NCI-H2196 (cell line): ENCODE results near the gene IL16.

Source experiments
- DNase-seq: peaks from one replicate; lab custom pipeline; 2025; ENCODE audit not compliant: unreplicated experiment; lab: John Stamatoyannopoulos, UW

Gene IL16

GRCh38 chr15:81254277-81254915 is 57.7 kb downstream of the IL16 start:
- no peak for DNase-seq

- DNase-seq: no peak
Measured at GRCh38 chr15:81254916-81255290, 58.2 kb downstream of the IL16 start.

- no peak for DNase-seq
Measured at GRCh38 chr15:81255315-81255957, 58.8 kb downstream of the IL16 start.

GRCh38 chr15:81255958-81256320 is 59.3 kb downstream of the IL16 start:
- DNase-seq: no peak

GRCh38 chr15:81256916-81257315 is 60.2 kb downstream of the IL16 start:
- DNase-seq: peak; percentile 7

- no peak for DNase-seq
Measured at GRCh38 chr15:81257435-81257834, 60.8 kb downstream of the IL16 start.

- DNase-seq: no peak
Measured at GRCh38 chr15:81258455-81258854, 61.8 kb downstream of the IL16 start.

GRCh38 chr15:81259760-81260298 is 63.1 kb downstream of the IL16 start:
- no peak for DNase-seq

GRCh38 chr15:81261172-81261811 is 64.6 kb downstream of the IL16 start:
- DNase-seq: no peak

GRCh38 chr15:81263477-81263876 is 66.8 kb downstream of the IL16 start:
- DNase-seq: no peak

GRCh38 chr15:81264072-81264857 is 67.6 kb downstream of the IL16 start:
- no peak for DNase-seq

GRCh38 chr15:81265256-81265943 is 68.7 kb downstream of the IL16 start:
- no peak for DNase-seq

GRCh38 chr15:81265944-81266775 is 69.5 kb downstream of the IL16 start:
- DNase-seq: peak; percentile 71

GRCh38 chr15:81268340-81268739 is 71.7 kb downstream of the IL16 start:
- DNase-seq: no peak

GRCh38 chr15:81268881-81269601 is 72.4 kb downstream of the IL16 start:
- no peak for DNase-seq

GRCh38 chr15:81270188-81270587 is 73.5 kb downstream of the IL16 start:
- DNase-seq: no peak

GRCh38 chr15:81270781-81271491 is 74.3 kb downstream of the IL16 start:
- DNase-seq: no peak

- DNase-seq: no peak
Measured at GRCh38 chr15:81271761-81272644, 75.3 kb downstream of the IL16 start.
